HepG2 (cell line): ENCODE measurements around the gene TESK1. TPM values are rescaled to one million over a fixed set of nuclear protein-coding genes. Genes with fewer than 3 reads are reported as not detected.

Experiments
- AHR ChIP-seq: IDR thresholded peaks from 2 replicates; pipeline ENCODE4 v1.6.1; 2018; ENCODE audit warnings: missing genetic modification reagents, missing compliant biosample characterization
- DNMT3B ChIP-seq: conservative IDR thresholded peaks from 2 replicates; pipeline ENCODE4 v1.6.1; 2016; ENCODE audit warnings: missing biosample characterization, control low read depth
- ESRRA ChIP-seq: sonication (generic); formaldehyde crosslinking; IDR thresholded peaks from 2 replicates; pipeline ENCODE4 v1.5.1; 2020; ENCODE audit warnings: mild to moderate bottlenecking, low read depth, missing genetic modification reagents
- GFI1 ChIP-seq: sonication (generic); formaldehyde crosslinking; IDR thresholded peaks from 2 replicates; pipeline ENCODE4 v1.5.0; 2020; ENCODE audit warnings: missing genetic modification reagents, mild to moderate bottlenecking, borderline replicate concordance
- GLI4 ChIP-seq: sonication (generic); formaldehyde crosslinking; IDR thresholded peaks from 2 replicates; pipeline ENCODE4 v1.5.1; 2020; ENCODE audit warnings: missing genetic modification reagents, mild to moderate bottlenecking, moderate library complexity, borderline replicate concordance
- HBP1 ChIP-seq: IDR thresholded peaks from 2 replicates; pipeline ENCODE4 v1.6.1; 2016; ENCODE audit warnings: low read depth, control low read depth
- HNRNPL ChIP-seq: fragments of 200-400 bp; formaldehyde crosslinking; IDR thresholded peaks from 2 replicates; pipeline ENCODE4 v1.6.1; 2017; ENCODE audit warnings: mild to moderate bottlenecking, low read depth, low read length
- IRX3 ChIP-seq: sonication (generic); formaldehyde crosslinking; IDR thresholded peaks from 2 replicates; pipeline ENCODE4 v1.8.1; 2023; ENCODE audit warnings: mild to moderate bottlenecking, low read depth, missing genetic modification reagents, borderline replicate concordance
- NAIF1 ChIP-seq: sonication (generic); formaldehyde crosslinking; IDR thresholded peaks from 2 replicates; pipeline ENCODE4 v1.5.0; 2020; ENCODE audit warnings: mild to moderate bottlenecking, missing genetic modification reagents, borderline replicate concordance
- SNAPC2 ChIP-seq: sonication (generic); formaldehyde crosslinking; IDR thresholded peaks from 2 replicates; pipeline ENCODE4 v1.8.1; 2022; ENCODE audit warnings: mild to moderate bottlenecking, missing genetic modification reagents
- YY1 ChIP-seq: IDR thresholded peaks from 2 replicates; pipeline ENCODE4 v1.6.1; 2011; ENCODE audit warnings: low read length, low read depth, moderate library complexity, mild to moderate bottlenecking; ENCODE audit not compliant: insufficient read depth, insufficient replicate concordance
- ZFY ChIP-seq: sonication (generic); formaldehyde crosslinking; IDR thresholded peaks from 2 replicates; pipeline ENCODE4 v1.4.0; 2020; ENCODE audit warnings: missing genetic modification reagents
- ZNF121 ChIP-seq: sonication (generic); formaldehyde crosslinking; IDR thresholded peaks from 2 replicates; pipeline ENCODE4 v1.5.0; 2020; ENCODE audit warnings: mild to moderate bottlenecking, missing genetic modification reagents
- ZNF136 ChIP-seq: sonication (generic); formaldehyde crosslinking; IDR thresholded peaks from 2 replicates; pipeline ENCODE4 v1.8.1; 2022; ENCODE audit warnings: low read depth, mild to moderate bottlenecking, moderate library complexity, missing genetic modification reagents
- ZNF18 ChIP-seq: sonication (generic); formaldehyde crosslinking; IDR thresholded peaks from 2 replicates; pipeline ENCODE4 v1.8.0; 2022; ENCODE audit warnings: mild to moderate bottlenecking, missing genetic modification reagents; ENCODE audit not compliant: insufficient replicate concordance
- ZNF232 ChIP-seq: sonication (generic); formaldehyde crosslinking; IDR thresholded peaks from 2 replicates; pipeline ENCODE4 v1.4.0; 2020; ENCODE audit warnings: missing genetic modification reagents, borderline replicate concordance
- ZNF276 ChIP-seq: sonication (generic); formaldehyde crosslinking; IDR thresholded peaks from 2 replicates; pipeline ENCODE4 v1.4.0; 2020; ENCODE audit warnings: mild to moderate bottlenecking, low read depth, missing genetic modification reagents
- ZNF317 ChIP-seq: sonication (generic); formaldehyde crosslinking; IDR thresholded peaks from 2 replicates; pipeline ENCODE4 v1.5.0; 2020; ENCODE audit warnings: mild to moderate bottlenecking, missing genetic modification reagents
- ZNF501 ChIP-seq: sonication (generic); formaldehyde crosslinking; IDR thresholded peaks from 2 replicates; pipeline ENCODE4 v1.5.1; 2020; ENCODE audit warnings: mild to moderate bottlenecking, moderate library complexity, missing genetic modification reagents
- ZNF607 ChIP-seq: sonication (generic); formaldehyde crosslinking; IDR thresholded peaks from 2 replicates; pipeline ENCODE4 v1.5.1; 2020; ENCODE audit warnings: missing genetic modification reagents, mild to moderate bottlenecking, borderline replicate concordance
- ZNF879 ChIP-seq: sonication (generic); formaldehyde crosslinking; IDR thresholded peaks from 2 replicates; pipeline ENCODE4 v1.8.1; 2023; ENCODE audit warnings: missing genetic modification reagents
- ZSCAN25 ChIP-seq: sonication (generic); formaldehyde crosslinking; IDR thresholded peaks from 2 replicates; pipeline ENCODE4 v1.8.0; 2022; ENCODE audit warnings: mild to moderate bottlenecking, missing genetic modification reagents
- polyA plus RNA-seq, 8 experiments: library from polyadenylated mRNA; depleted of rRNA in 3 of 8; stranded (reverse) in 7 of 8; unstranded in 1 of 8; fragments of >200 nt; fragmentation: Illumina TruSeq in 4 of 8; extraction: Trizol in 4 of 8; gene quantifications; 2 replicates each; pipeline versions ENCODE4 v1.2.1 to v1.2.3, GENCODE V29; 2011 to 2016; ENCODE audit warnings: low read depth in 4 of 8, missing spikeins in 1 of 8, mixed read lengths in 1 of 8; ENCODE audit not compliant: insufficient read depth in 1 of 8
- total RNA-seq, 5 experiments: library from RNA; depleted of rRNA; stranded (reverse); fragments of >200 nt; fragmentation: Illumina TruSeq; extraction: Trizol; gene quantifications; 2 replicates each; pipeline ENCODE4 v1.2.3, GENCODE V29; 2016; ENCODE audit warnings: low read depth in 1 of 5

Gene TESK1
- total and polyA plus RNA-seq, 2 of the 13 experiments (the other 11 are each of a cell fraction or from before 2014, with no cell fraction given): 7.3 to 13.6 TPM

GRCh38 chr9:35603506-35603985, 1.5 kb upstream of the TESK1 start (continued):
- TF ChIP-seq ZNF276: 0 out of 2 replicates have a peak, but pooled peaks have one; percentile 1
- peak; percentile 45; the same call in 1 of the 2 replicates for TF ChIP-seq ZNF232 (CRISPR knock-in tag)
- TF ChIP-seq ESRRA (CRISPR knock-in tag): no peak
- TF ChIP-seq ZSCAN25 (CRISPR knock-in tag): peak; percentile 39; the same call in 1 of the 2 replicates
- TF ChIP-seq ZNF317 (CRISPR knock-in tag): peak; percentile 39; the same call in 1 of the 2 replicates
- TF ChIP-seq NAIF1 (CRISPR knock-in tag): peak; percentile 84
- 0 out of 2 replicates have a peak, but pooled peaks have one; percentile 78 for TF ChIP-seq ZNF879
- peak; percentile 38 for TF ChIP-seq ZNF18 (CRISPR knock-in tag)
- TF ChIP-seq HBP1 (CRISPR knock-in tag): 0 out of 2 replicates have a peak, but pooled peaks have one; percentile 2
- TF ChIP-seq HNRNPL: no peak
- TF ChIP-seq DNMT3B: peak; percentile 45; the same call in 1 of the 2 replicates
- peak; percentile 34; the same call in 1 of the 2 replicates for TF ChIP-seq ZNF607
- peak; percentile 87; the same call in 1 of the 2 replicates for TF ChIP-seq SNAPC2 (CRISPR knock-in tag)
- 0 out of 2 replicates have a peak, but pooled peaks have one; percentile 70 for TF ChIP-seq IRX3 (CRISPR knock-in tag)
- peak; percentile 82 for TF ChIP-seq ZNF501
- TF ChIP-seq GFI1: peak; percentile 64; the same call in 1 of the 2 replicates
- peak; percentile 87 for TF ChIP-seq ZNF121 (CRISPR knock-in tag)
- TF ChIP-seq ZNF136 (CRISPR knock-in tag): no peak
- 0 out of 2 replicates have a peak, but pooled peaks have one; percentile 59 for TF ChIP-seq GLI4
- peak; percentile 27; the same call in 1 of the 2 replicates for TF ChIP-seq ZFY (CRISPR knock-in tag)
- TF ChIP-seq AHR: no peak
- no peak for TF ChIP-seq YY1
